GM12892 (cell line): ENCODE data around the gene STAC.

Source experiments
- POLR2A ChIP-seq: IDR thresholded peaks from 2 replicates; pipeline ENCODE4 v1.6.1; 2011; ENCODE audit warnings: low read depth, low read length, control low read depth
- TAF1 ChIP-seq: IDR thresholded peaks from 2 replicates; pipeline ENCODE4 v1.6.1; 2011; ENCODE audit warnings: low read depth, mild to moderate bottlenecking, control low read depth, low read length, borderline replicate concordance

GRCh38 chr3:36418296-36418695, 38.0 kb downstream of the STAC start:
- TF ChIP-seq TAF1 (no peak), POLR2A (no peak)
